Effector memory CD8-positive, alpha-beta T cell (primary cell): ENCODE measurements around the gene KCNMA1.
A peak's percentile ranks its signal among the peaks of the same experiment; 100 is the strongest.

Source experiments
- ATAC-seq: fragments of 150-1000 bp; cut with Tn5 transposase; replicated peaks from 2 replicates; pipeline ENCODE4 v1.10.0; 2021; ENCODE audit warnings: mild to moderate bottlenecking, moderate library complexity
- DNase-seq, 3 experiments: peaks; one replicate each; pipeline ENCODE4 v3.0.0; 2021
- H3K27ac Mint-ChIP-seq, 2 donors: one replicate each; pipeline ENCODE4 v1.8.0; 2022; ENCODE audit warnings: mild to moderate bottlenecking in 2 of 2, mixed read lengths in 2 of 2, moderate library complexity in 2 of 2
- H3K27me3 Mint-ChIP-seq, 2 donors: one replicate each; pipeline ENCODE4 v1.8.0; 2022; ENCODE audit warnings: mixed read lengths in 2 of 2
- H3K36me3 Mint-ChIP-seq: one replicate; pipeline ENCODE4 v1.8.0; 2022; ENCODE audit warnings: mild to moderate bottlenecking, moderate library complexity, mixed read lengths; ENCODE audit not compliant: insufficient read depth
- H3K4me1 Mint-ChIP-seq, 2 donors: one replicate each; pipeline ENCODE4 v1.8.0; 2022; ENCODE audit warnings: low read depth in 2 of 2, mixed read lengths in 2 of 2
- H3K4me3 Mint-ChIP-seq, 2 donors: one replicate each; pipeline ENCODE4 v1.8.0; 2022; ENCODE audit warnings: mild to moderate bottlenecking in 2 of 2, mixed read lengths in 2 of 2, moderate library complexity in 2 of 2
- H3K9me3 Mint-ChIP-seq, 2 donors: one replicate each; pipeline ENCODE4 v1.8.0; 2022; ENCODE audit warnings: mixed read lengths in 2 of 2

KCNMA1 gene

GRCh38 chr10:77649333-77650331, 12.0 kb upstream of the KCNMA1 start:
- H3K27ac Mint-ChIP-seq, result no peak overlapping the region
- peaks cover 36 to 62% of the 10 kb centered on the region in 2 donors for H3K27me3 Mint-ChIP-seq
- H3K4me1 Mint-ChIP-seq, result no peaks in the 10 kb centered on the region
- H3K4me3 Mint-ChIP-seq, result no peak overlapping the region
- DNase-seq (no peak), ATAC-seq (no peak)
- H3K36me3 Mint-ChIP-seq, result no peaks in the 10 kb centered on the region
- H3K9me3 Mint-ChIP-seq, result peaks cover 0 to 7% of the 10 kb centered on the region in 2 donors

GRCh38 chr10:77648472-77648871, 10.9 kb upstream of the KCNMA1 start:
- H3K4me1 Mint-ChIP-seq, result no peaks in the 10 kb centered on the region
- H3K9me3 Mint-ChIP-seq, result peaks cover 0 to 5% of the 10 kb centered on the region in 2 donors
- H3K4me3 Mint-ChIP-seq, result no peak overlapping the region
- no peaks in the 10 kb centered on the region for H3K36me3 Mint-ChIP-seq
- H3K27ac Mint-ChIP-seq, result no peak overlapping the region
- DNase-seq (no peak), ATAC-seq (no peak)
- peaks cover 33 to 67% of the 10 kb centered on the region in 2 donors for H3K27me3 Mint-ChIP-seq

- Mint-ChIP-seq H3K4me3 (no peak overlapping the region), H3K4me1 (no peaks in the 10 kb centered on the region), H3K9me3 (no peaks in the 10 kb centered on the region), H3K27ac (no peak overlapping the region), H3K36me3 (no peaks in the 10 kb centered on the region), H3K27me3 (peaks cover 29 to 59% of the 10 kb centered on the region in 2 donors)
- ATAC-seq (no peak), DNase-seq (no peak)
Measured at GRCh38 chr10:77647543-77648293, 10.1 kb upstream of the KCNMA1 start.

- peaks cover 0 to 7% of the 10 kb centered on the region in 2 donors for H3K4me1 Mint-ChIP-seq
- no peak for DNase-seq
Measured at GRCh38 chr10:77644557-77645243, 7.1 kb upstream of the KCNMA1 start.

GRCh38 chr10:77643795-77644468, 6.3 kb upstream of the KCNMA1 start:
- ATAC-seq (peak; percentile 24), DNase-seq (peak in 2 of 3 experiments; percentile 17 to 21)
- H3K36me3 Mint-ChIP-seq, result no peaks in the 10 kb centered on the region
- peaks cover 0 to 7% of the 10 kb centered on the region in 2 donors for H3K4me1 Mint-ChIP-seq
- H3K4me3 Mint-ChIP-seq, result no peak overlapping the region
- no peak overlapping the region for H3K27ac Mint-ChIP-seq
- H3K27me3 Mint-ChIP-seq, result peaks cover 53 to 72% of the 10 kb centered on the region in 2 donors
- no peaks in the 10 kb centered on the region for H3K9me3 Mint-ChIP-seq

More at GRCh38 chr10:77644557-77645243, 7.1 kb upstream of the KCNMA1 start:
- Mint-ChIP-seq H3K36me3 (no peaks in the 10 kb centered on the region), H3K4me3 (no peak overlapping the region), H3K27ac (no peak overlapping the region), H3K9me3 (no peaks in the 10 kb centered on the region), H3K27me3 (peaks cover 45 to 64% of the 10 kb centered on the region in 2 donors)
- ATAC-seq, result no peak

DNA sequence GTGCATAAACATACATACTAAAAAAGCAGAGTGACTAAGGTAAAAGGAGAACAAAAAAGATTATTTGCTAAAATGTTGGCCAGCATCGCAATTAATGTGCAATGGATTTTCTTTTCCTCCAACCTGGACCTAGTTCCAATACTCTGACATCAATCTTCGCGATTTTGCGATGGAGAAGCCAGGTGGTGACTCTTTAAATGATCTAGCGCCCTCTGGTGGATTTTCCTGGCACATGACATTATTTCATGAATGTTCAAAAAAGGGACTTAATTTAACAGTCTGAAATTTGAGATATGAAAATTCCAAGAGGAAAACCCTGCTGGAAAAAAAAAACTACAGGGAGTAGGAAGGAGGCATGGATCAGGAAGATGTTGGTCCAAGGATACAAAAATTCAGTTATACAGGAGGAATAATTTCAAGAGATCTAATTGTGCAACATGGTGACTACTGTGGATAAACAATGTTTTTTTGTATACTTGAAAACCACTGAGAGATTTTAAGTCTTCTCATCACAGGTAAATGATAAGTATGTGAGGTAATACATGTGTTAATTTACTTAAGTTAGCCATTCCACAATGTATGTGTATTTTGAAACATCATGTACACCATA, 4.3 kb upstream of the KCNMA1 start:
- Mint-ChIP-seq H3K27me3 (peaks cover 52 to 76% of the 10 kb centered on the region in 2 donors), H3K9me3 (no peaks in the 10 kb centered on the region), H3K36me3 (no peaks in the 10 kb centered on the region), H3K4me1 (peaks cover 3 to 7% of the 10 kb centered on the region in 2 donors), H3K27ac (no peak overlapping the region), H3K4me3 (no peak overlapping the region)
- peak; percentile 49 to 58 (median 56) for DNase-seq
- no peak for ATAC-seq

DNA sequence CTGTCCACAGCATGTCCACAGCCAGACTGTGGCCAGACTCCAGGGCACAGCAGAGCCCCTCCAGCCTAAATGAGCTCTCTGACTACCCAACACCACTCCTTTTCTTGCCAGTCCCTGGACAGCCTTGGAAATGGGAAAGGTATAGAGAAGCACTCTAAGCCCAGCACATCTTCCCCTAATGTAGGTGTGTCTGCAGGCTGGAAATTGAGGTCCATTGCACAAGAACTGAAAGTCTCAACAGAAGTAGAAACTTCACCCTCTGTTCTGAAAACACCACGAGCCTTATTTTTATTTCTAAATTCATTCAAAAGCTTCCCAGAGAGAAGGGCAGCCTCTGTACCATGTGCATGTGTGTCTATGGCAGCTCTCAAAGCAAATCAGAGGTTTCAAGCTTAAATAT, 3.7 kb upstream of the KCNMA1 start:
- no peaks in the 10 kb centered on the region for H3K36me3 Mint-ChIP-seq
- H3K27me3 Mint-ChIP-seq, result peaks cover 55 to 77% of the 10 kb centered on the region in 2 donors
- ATAC-seq, result no peak
- no peak overlapping the region for H3K27ac Mint-ChIP-seq
- H3K9me3 Mint-ChIP-seq, result no peaks in the 10 kb centered on the region
- peaks cover 3 to 8% of the 10 kb centered on the region in 2 donors for H3K4me1 Mint-ChIP-seq
- no peak overlapping the region for H3K4me3 Mint-ChIP-seq
- no peak for DNase-seq

DNA sequence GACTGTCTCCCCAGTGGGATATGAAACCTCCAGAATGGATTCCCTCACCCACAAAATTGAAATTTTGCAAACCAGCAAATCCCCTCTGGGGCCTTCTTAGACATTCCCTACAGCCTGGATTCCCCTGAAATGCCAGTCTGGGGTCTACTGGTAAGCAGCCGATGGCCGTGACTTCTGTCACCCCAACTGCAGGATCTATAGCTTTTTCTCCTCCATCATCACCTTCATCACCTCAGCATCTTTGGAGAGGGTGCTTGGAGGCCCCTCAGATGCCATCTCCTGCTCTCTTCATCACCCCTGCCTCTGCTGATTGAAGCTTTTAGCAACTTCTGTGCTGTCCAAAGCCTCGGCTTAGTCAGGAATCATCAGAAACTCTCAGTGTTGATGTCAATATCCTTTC, 2.6 kb upstream of the KCNMA1 start:
- Mint-ChIP-seq H3K4me3 (no peak overlapping the region), H3K36me3 (no peaks in the 10 kb centered on the region), H3K27me3 (peaks cover 54 to 77% of the 10 kb centered on the region in 2 donors), H3K9me3 (no peaks in the 10 kb centered on the region), H3K4me1 (peaks cover 3 to 8% of the 10 kb centered on the region in 2 donors), H3K27ac (no peak overlapping the region)
- ATAC-seq (no peak), DNase-seq (no peak)

DNA sequence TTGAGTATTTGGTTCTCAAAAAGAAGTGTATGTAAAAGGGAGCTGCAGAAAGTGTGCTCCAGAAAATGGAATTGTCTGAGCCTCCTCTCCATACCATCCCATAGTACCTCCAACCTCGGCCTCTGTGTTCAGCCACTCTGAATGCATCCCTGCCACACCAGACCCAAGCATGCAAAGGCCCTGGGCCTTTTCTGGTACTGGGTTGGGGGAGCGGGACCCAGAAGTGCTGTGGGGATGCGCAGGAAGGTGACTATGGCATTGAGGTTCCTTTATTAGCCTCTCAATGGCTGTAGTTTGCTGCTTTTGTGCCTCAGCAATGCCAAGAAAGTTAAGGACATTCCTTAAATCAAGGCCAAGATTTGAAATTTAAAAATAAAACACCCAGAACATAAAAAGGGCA, 2.1 kb upstream of the KCNMA1 start:
- Mint-ChIP-seq H3K9me3 (no peaks in the 10 kb centered on the region), H3K4me3 (no peak overlapping the region)

DNA sequence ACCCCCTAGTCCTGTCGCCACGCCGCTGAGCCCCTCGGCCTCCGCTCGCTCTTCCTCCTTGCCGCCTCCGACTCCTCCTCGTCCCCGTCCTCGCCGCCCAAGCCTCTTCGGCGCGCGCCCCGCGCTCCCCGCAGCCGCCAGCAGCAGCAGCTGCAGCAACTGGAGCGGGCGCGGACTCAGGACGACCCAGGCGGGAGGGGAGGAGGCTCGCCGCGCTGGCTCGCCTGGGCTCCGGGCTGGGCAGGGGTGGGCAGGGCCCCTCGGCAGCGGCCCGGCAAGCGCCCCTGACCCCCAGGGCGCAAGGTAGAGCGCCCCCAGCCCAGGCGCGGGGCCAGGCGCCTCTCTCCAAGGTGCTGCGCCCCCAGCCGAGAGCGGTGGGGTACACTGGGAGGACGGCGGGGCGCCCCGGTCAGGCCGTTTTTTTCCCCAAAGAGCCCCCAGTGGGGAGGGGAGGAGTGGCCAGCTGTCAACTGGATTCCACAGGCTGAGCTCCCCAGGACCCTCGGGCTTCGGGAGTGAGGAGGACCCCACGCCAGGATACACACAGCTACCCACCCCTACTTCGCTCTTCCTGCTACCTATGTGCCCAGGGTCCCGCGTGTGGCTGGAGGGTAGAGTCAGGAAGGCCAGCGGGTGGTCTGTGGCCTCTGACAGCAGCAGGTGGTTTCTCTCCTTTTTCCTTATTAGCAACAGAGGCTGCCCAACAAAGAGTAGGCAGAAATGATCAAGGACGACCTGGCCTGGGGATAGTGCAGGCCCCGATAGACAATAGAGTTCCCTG, 903 bp upstream of the KCNMA1 start:
- no peaks in the 10 kb centered on the region for H3K36me3 Mint-ChIP-seq
- DNase-seq (no peak), ATAC-seq (no peak)
- H3K27me3 Mint-ChIP-seq, result peaks cover 63 to 83% of the 10 kb centered on the region in 2 donors
- no peak overlapping the region for H3K27ac Mint-ChIP-seq
- no peaks in the 10 kb centered on the region for H3K9me3 Mint-ChIP-seq
- peaks cover 3 to 8% of the 10 kb centered on the region in 2 donors for H3K4me1 Mint-ChIP-seq
- H3K4me3 Mint-ChIP-seq, result peak overlapping the region; percentile 49 to 61

More for the DNA sequence above, 2.1 kb upstream of the KCNMA1 start:
- Mint-ChIP-seq H3K27me3 (peaks cover 54 to 77% of the 10 kb centered on the region in 2 donors), H3K4me1 (peaks cover 3 to 8% of the 10 kb centered on the region in 2 donors), H3K36me3 (no peaks in the 10 kb centered on the region), H3K27ac (no peak overlapping the region)
- no peak for ATAC-seq
- DNase-seq, result no peak

DNA sequence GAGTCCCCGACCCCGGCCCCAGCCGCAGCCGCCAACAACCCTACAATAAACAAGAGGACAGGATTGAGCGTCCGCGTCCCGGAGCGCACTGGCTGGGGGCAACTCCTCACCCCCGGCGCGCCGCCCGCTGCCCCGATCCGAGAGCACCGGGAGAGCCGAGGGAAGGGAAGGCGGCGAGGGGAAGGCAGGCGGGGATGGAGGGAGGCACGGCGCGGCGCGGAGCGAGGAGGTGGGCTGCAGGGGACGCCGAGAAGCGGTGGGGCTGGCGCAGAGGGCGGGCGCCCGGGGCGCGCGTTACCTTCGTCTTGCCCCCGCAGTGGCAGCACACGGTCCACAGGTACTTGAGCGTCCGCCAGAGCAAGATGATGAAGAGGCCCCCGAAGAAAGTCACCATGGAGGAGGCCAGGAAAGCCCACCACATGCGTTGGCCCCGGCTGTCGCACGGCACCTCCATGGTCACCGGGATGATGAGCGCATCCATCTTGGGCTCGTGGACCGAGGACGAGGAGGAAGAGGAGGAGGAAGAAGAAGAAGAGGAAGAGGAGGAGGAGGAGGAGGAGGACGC, 559 bp downstream of the KCNMA1 start:
- Mint-ChIP-seq H3K36me3 (no peaks in the 10 kb centered on the region), H3K4me1 (peaks cover 3 to 8% of the 10 kb centered on the region in 2 donors), H3K4me3 (peak overlapping the region; percentile 57 to 80), H3K27me3 (peaks cover 71 to 95% of the 10 kb centered on the region in 2 donors), H3K27ac (no peak overlapping the region), H3K9me3 (no peaks in the 10 kb centered on the region)
- ATAC-seq (no peak), DNase-seq (no peak)
